HCT116 (cell line): Measurements from ENCODE around the gene ANXA3. TPM values are rescaled to one million over a fixed set of nuclear protein-coding genes. Genes with fewer than 3 reads are reported as not detected.

Experiments used
- ATAC-seq: fragments of 200-7000 bp; cut with Tn5 transposase; 2 replicates; pipeline ENCODE4 v1.9.1; 2020; ENCODE audit warnings: mild to moderate bottlenecking, moderate library complexity
- BruUV-seq: library from RNA; stranded (reverse); fragments of 400-500 nt; replicated peaks from 2 replicates; lab custom pipeline; 2021; lab: Mats Ljungman, UMichigan
- CTCF ChIA-PET: fragments of 300-600 bp; sonication (Branson Sonifier 250); formaldehyde crosslinking; loops from one replicate; lab custom pipeline; 2021; ENCODE audit warnings: antibody characterized with exemption; lab: Charles Lee
- POLR2A ChIA-PET: fragments of 300-600, 350-600 bp; sonication (Branson Sonifier 250); formaldehyde crosslinking; loops from one replicate; lab custom pipeline; 2021; ENCODE audit warnings: antibody characterized with exemption; lab: Charles Lee
- RAD21 ChIA-PET, 2 experiments: fragments of 300-600 bp; sonication (Branson Sonifier 250); formaldehyde crosslinking; loops; one replicate each; lab custom pipeline; 2023; ENCODE audit warnings: low total read pairs in 2 of 2; ENCODE audit not compliant: uncharacterized antibody in 2 of 2, unreplicated experiment in 2 of 2, low non-redundant PET in 1 of 2; lab: Charles Lee
- DNase-seq: peaks from one replicate; pipeline ENCODE4 v3.0.0-alpha.2; 2010; ENCODE audit warnings: low read depth, low spot score
- H2AFZ ChIP-seq: fragments of 200-600 bp; shearing (Covaris generic), sonication (generic); 2 replicates; pipeline ENCODE4 v1.6.1; 2017; ENCODE audit warnings: low read depth, mixed run types, mixed read lengths, antibody characterized with exemption, low read length; ENCODE audit not compliant: poor library complexity, severe bottlenecking
- H3K27ac ChIP-seq: 2 replicates; pipeline ENCODE4 v1.5.1; 2012; ENCODE audit warnings: low read depth, low read length
- H3K27me3 ChIP-seq: fragments of 200-600 bp; sonication (generic); 2 replicates; pipeline ENCODE4 v1.6.1; 2016; ENCODE audit warnings: mixed run types, low read length, mixed read lengths; ENCODE audit not compliant: insufficient read depth
- H3K36me3 ChIP-seq, 2 experiments: fragments of 200-500 bp in 1 of 2; fragments of 200-600 bp in 1 of 2; sonication (Bioruptor generic) in 1 of 2; sonication (generic) in 1 of 2; 2 replicates each; pipeline versions ENCODE4 v1.5.1 to v1.6.1; 2014 to 2016; ENCODE audit warnings: low read length in 2 of 2, inconsistent platforms in 1 of 2, mixed read lengths in 1 of 2, mixed run types in 1 of 2; ENCODE audit not compliant: insufficient read depth in 2 of 2, control insufficient read depth in 1 of 2
- H3K4me1 ChIP-seq, 2 experiments: fragments of 200-600 bp in 1 of 2; sonication (generic) in 1 of 2; 2 replicates each; pipeline versions ENCODE4 v1.5.1 to v1.6.1; 2012 to 2017; ENCODE audit warnings: low read length in 2 of 2, inconsistent platforms in 1 of 2, mild to moderate bottlenecking in 1 of 2, mixed read lengths in 1 of 2, mixed run types in 1 of 2, moderate library complexity in 1 of 2; ENCODE audit not compliant: insufficient read depth in 2 of 2, control insufficient read depth in 1 of 2
- H3K4me2 ChIP-seq: fragments of 200-600 bp; sonication (generic); 2 replicates; pipeline ENCODE4 v1.6.1; 2017; ENCODE audit warnings: mixed run types, low read length, mixed read lengths
- H3K4me3 ChIP-seq, 2 experiments: fragments of 200-600 bp in 1 of 2; sonication (generic) in 1 of 2; replicated peaks in 1 of 2; 2 replicates each; pipeline ENCODE4 v1.5.1; 2011 to 2016; ENCODE audit warnings: low read length in 2 of 2, control low read depth in 1 of 2, low read depth in 1 of 2, mild to moderate bottlenecking in 1 of 2, mixed read lengths in 1 of 2, mixed run types in 1 of 2
- H3K79me2 ChIP-seq: fragments of 200-600 bp; sonication (generic); 2 replicates; pipeline ENCODE4 v1.6.1; 2017; ENCODE audit warnings: mild to moderate bottlenecking, mixed run types, low read length, moderate library complexity, mixed read lengths; ENCODE audit not compliant: insufficient read depth
- H3K9ac ChIP-seq: fragments of 200-600 bp; sonication (generic); 2 replicates; pipeline ENCODE4 v1.6.1; 2016; ENCODE audit warnings: low read length, mixed read lengths
- H3K9me2 ChIP-seq: fragments of 200-600 bp; sonication (generic), shearing (Covaris generic); 2 replicates; pipeline ENCODE4 v1.6.1; 2017; ENCODE audit warnings: mixed run types, mild to moderate bottlenecking, moderate library complexity; ENCODE audit not compliant: insufficient read depth
- H3K9me3 ChIP-seq, 2 experiments: fragments of 200-500 bp in 1 of 2; fragments of 200-600 bp in 1 of 2; sonication (Bioruptor generic) in 1 of 2; sonication (generic) in 1 of 2; 2 replicates each; pipeline ENCODE4 v1.6.1; 2014 to 2017; ENCODE audit warnings: low read length in 2 of 2, mixed read lengths in 2 of 2, inconsistent platforms in 1 of 2, low read depth in 1 of 2, mild to moderate bottlenecking in 1 of 2, mixed run types in 1 of 2, moderate library complexity in 1 of 2; ENCODE audit not compliant: control insufficient read depth in 1 of 2, insufficient read depth in 1 of 2
- H4K20me1 ChIP-seq: fragments of 200-600 bp; sonication (generic), shearing (Covaris generic); 2 replicates; pipeline ENCODE4 v1.6.1; 2017; ENCODE audit warnings: mixed run types, mild to moderate bottlenecking, moderate library complexity; ENCODE audit not compliant: insufficient read depth
- EGR1 ChIP-seq: IDR thresholded peaks from 2 replicates; pipeline ENCODE4 v1.6.1; 2012; ENCODE audit warnings: low read depth
- EZH2 ChIP-seq: fragments of 200-600 bp; sonication (generic); IDR thresholded peaks from 2 replicates; pipeline ENCODE4 v1.6.1; 2017; ENCODE audit warnings: antibody characterized with exemption, mixed run types
- EZH2phosphoT487 ChIP-seq: fragments of 200-600 bp; IDR thresholded peaks from 2 replicates; pipeline ENCODE4 v1.6.1; 2018; ENCODE audit warnings: antibody characterized with exemption, borderline replicate concordance
- FOSL1 ChIP-seq: IDR thresholded peaks from 2 replicates; pipeline ENCODE4 v1.6.1; 2012; ENCODE audit warnings: low read depth
- POLR2A ChIP-seq: IDR thresholded peaks from 2 replicates; pipeline ENCODE4 v1.7.0; 2011; ENCODE audit warnings: borderline replicate concordance; ENCODE audit not compliant: insufficient read depth, insufficient read length; ENCODE audit errors: extremely low read depth
- POLR2AphosphoS5 ChIP-seq: IDR thresholded peaks from 2 replicates; pipeline ENCODE4 v1.6.1; 2011; ENCODE audit warnings: mild to moderate bottlenecking, low read depth, low read length, moderate library complexity
- SIN3A ChIP-seq: IDR thresholded peaks from 2 replicates; pipeline ENCODE4 v1.6.1; 2012; ENCODE audit warnings: low read depth
- SP1 ChIP-seq: IDR thresholded peaks from 2 replicates; pipeline ENCODE4 v1.6.1; 2012; ENCODE audit warnings: low read depth
- SRF ChIP-seq: IDR thresholded peaks from 2 replicates; pipeline ENCODE4 v1.6.1; 2012; ENCODE audit warnings: low read depth
- TCF7L2 ChIP-seq: IDR thresholded peaks from 2 replicates; pipeline ENCODE4 v1.7.0; 2011; ENCODE audit warnings: borderline replicate concordance, inconsistent platforms; ENCODE audit not compliant: insufficient read depth, insufficient read length; ENCODE audit errors: extremely low read depth
- YY1 ChIP-seq: IDR thresholded peaks from 2 replicates; pipeline ENCODE4 v1.6.1; 2011; ENCODE audit warnings: low read length, low read depth, moderate library complexity, mild to moderate bottlenecking; ENCODE audit not compliant: insufficient replicate concordance; ENCODE audit errors: extremely low read depth
- ZFX ChIP-seq: fragments of 450-650 bp; IDR thresholded peaks from 2 replicates; pipeline ENCODE4 v1.6.1; 2017
- ZNF274 ChIP-seq: fragments of 200-500 bp; sonication (Bioruptor generic); IDR thresholded peaks from 2 replicates; pipeline ENCODE4 v1.6.1; 2014; ENCODE audit warnings: mild to moderate bottlenecking, low read depth, low read length, inconsistent platforms
- intact Hi-C: fragments of 100-400 bp; cut with micrococcal nuclease; formaldehyde crosslinking; loops from 2 replicates; pipeline ENCODE4 v1.10.0; 2022
- total RNA-seq: library from RNA; stranded (reverse); gene quantifications from one replicate; pipeline ENCODE4 v1.2.1, GENCODE V29; 2021; ENCODE audit not compliant: unreplicated experiment
- TF ChIP-seq, protein P1 (sequence below): IDR thresholded peaks from 2 replicates; pipeline ENCODE4 v1.6.1; 2012; ENCODE audit warnings: low read depth
- TF ChIP-seq, protein P2 (sequence below): IDR thresholded peaks from 2 replicates; pipeline ENCODE4 v1.6.1; 2012
- TF ChIP-seq, protein P3 (sequence below): IDR thresholded peaks from 2 replicates; pipeline ENCODE4 v1.6.1; 2011; ENCODE audit warnings: mild to moderate bottlenecking, low read length, moderate library complexity; ENCODE audit not compliant: insufficient replicate concordance; ENCODE audit errors: extremely low read depth

Gene ANXA3
- total RNA-seq, 1 experiment from 2014 or later, result 158 TPM

DNA sequence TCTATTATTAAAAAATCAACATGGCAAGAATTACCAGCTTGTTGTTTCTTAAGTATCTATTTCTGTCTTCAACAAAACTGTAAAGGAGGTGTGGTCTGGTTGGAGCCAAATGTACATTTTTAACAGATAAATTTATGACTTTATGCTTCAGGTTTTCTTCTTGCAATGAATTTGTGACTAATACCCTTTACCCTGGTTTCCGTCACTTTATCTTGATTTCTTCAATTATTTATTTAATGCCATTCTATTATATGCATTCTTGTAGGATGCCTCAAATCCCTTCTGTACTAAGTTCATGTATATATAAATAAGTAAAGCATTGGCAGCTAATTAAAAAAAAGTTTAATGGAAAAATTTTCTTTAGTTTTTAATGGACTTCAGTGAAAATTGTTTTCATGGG is 41.5 kb upstream of the ANXA3 start:
- no peaks in the 10 kb centered on the region for H3K4me1 ChIP-seq
- intact Hi-C loops, result loop anchor here (10.0 kb wide), 1 partner anchor 355 kb away; no protein-coding TSS in a partner anchor
- no peak for DNase-seq
- no peaks in the 10 kb centered on the region for H3K27me3 ChIP-seq
- H3K36me3 ChIP-seq, result no peaks in the 10 kb centered on the region; a peak in 1 of 4 replicates
- no peaks in the 10 kb centered on the region for H4K20me1 ChIP-seq
- CTCF ChIA-PET, result no interaction called here
- RAD21 ChIA-PET, result no interaction called here
- H3K9me2 ChIP-seq, result no peaks in the 10 kb centered on the region
- no peak overlapping the region for H3K9ac ChIP-seq
- BruUV-seq, result no TSS peak
- no peak overlapping the region for H3K27ac ChIP-seq
- no peaks in the 10 kb centered on the region for H3K79me2 ChIP-seq
- H2AFZ ChIP-seq, result no peak overlapping the region
- H3K9me3 ChIP-seq, result no peaks in the 10 kb centered on the region
- TF ChIP-seq, protein P1, sequence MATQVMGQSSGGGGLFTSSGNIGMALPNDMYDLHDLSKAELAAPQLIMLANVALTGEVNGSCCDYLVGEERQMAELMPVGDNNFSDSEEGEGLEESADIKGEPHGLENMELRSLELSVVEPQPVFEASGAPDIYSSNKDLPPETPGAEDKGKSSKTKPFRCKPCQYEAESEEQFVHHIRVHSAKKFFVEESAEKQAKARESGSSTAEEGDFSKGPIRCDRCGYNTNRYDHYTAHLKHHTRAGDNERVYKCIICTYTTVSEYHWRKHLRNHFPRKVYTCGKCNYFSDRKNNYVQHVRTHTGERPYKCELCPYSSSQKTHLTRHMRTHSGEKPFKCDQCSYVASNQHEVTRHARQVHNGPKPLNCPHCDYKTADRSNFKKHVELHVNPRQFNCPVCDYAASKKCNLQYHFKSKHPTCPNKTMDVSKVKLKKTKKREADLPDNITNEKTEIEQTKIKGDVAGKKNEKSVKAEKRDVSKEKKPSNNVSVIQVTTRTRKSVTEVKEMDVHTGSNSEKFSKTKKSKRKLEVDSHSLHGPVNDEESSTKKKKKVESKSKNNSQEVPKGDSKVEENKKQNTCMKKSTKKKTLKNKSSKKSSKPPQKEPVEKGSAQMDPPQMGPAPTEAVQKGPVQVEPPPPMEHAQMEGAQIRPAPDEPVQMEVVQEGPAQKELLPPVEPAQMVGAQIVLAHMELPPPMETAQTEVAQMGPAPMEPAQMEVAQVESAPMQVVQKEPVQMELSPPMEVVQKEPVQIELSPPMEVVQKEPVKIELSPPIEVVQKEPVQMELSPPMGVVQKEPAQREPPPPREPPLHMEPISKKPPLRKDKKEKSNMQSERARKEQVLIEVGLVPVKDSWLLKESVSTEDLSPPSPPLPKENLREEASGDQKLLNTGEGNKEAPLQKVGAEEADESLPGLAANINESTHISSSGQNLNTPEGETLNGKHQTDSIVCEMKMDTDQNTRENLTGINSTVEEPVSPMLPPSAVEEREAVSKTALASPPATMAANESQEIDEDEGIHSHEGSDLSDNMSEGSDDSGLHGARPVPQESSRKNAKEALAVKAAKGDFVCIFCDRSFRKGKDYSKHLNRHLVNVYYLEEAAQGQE, result no peak
- TF ChIP-seq FOSL1 (no peak), TCF7L2 (no peak), SRF (no peak), YY1 (no peak), SIN3A (no peak), EGR1 (no peak), ZFX (no peak), POLR2AphosphoS5 (no peak), POLR2A (no peak), SP1 (no peak), ZNF274 (no peak), EZH2phosphoT487 (no peak), EZH2 (no peak)
- TF ChIP-seq, protein P2, sequence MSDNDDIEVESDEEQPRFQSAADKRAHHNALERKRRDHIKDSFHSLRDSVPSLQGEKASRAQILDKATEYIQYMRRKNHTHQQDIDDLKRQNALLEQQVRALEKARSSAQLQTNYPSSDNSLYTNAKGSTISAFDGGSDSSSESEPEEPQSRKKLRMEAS, result no peak
- TF ChIP-seq, protein P3, sequence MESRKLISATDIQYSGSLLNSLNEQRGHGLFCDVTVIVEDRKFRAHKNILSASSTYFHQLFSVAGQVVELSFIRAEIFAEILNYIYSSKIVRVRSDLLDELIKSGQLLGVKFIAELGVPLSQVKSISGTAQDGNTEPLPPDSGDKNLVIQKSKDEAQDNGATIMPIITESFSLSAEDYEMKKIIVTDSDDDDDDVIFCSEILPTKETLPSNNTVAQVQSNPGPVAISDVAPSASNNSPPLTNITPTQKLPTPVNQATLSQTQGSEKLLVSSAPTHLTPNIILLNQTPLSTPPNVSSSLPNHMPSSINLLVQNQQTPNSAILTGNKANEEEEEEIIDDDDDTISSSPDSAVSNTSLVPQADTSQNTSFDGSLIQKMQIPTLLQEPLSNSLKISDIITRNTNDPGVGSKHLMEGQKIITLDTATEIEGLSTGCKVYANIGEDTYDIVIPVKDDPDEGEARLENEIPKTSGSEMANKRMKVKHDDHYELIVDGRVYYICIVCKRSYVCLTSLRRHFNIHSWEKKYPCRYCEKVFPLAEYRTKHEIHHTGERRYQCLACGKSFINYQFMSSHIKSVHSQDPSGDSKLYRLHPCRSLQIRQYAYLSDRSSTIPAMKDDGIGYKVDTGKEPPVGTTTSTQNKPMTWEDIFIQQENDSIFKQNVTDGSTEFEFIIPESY, result no peak
- no peak for ATAC-seq
- no peak overlapping the region for H3K4me2 ChIP-seq
- H3K4me3 ChIP-seq, result no peak overlapping the region
- POLR2A ChIA-PET, result no interaction called here
